Middle frontal gyrus (tissue), 1 donor: ENCODE measurements around the gene UCHL1.

Experiments used
- DNase-seq: peaks from one replicate; pipeline ENCODE4 v3.0.0-alpha.2; 2015; ENCODE audit warnings: low spot score; ENCODE audit errors: extremely low spot score

Gene UCHL1

DNA sequence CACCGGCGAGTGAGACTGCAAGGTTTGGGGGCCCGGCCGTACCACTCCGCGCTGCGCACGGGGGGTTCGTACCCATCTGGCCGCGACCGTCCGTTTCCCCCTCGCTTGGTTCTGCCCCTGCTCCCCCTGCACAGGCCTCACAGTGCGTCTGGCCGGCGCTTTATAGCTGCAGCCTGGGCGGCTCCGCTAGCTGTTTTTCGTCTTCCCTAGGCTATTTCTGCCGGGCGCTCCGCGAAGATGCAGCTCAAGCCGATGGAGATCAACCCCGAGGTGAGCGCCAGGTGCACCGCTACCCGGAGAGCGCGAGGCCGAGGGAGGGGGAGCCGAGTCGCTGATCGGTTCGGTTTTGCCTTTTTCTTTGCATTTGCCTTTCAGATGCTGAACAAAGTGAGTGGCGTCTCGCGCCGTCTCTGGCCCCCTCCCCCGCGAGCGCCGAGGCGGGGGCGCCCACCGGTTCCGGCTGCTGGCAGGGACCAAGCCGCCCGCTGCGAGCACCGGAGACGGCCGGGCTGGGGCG, at the start of gene UCHL1:
Gene UCHL1 (plus strand): TSS at position 189 of the 517 bp plus-strand sequence. CDS start 49 bp downstream, at position 238.
- peak; percentile 69 for DNase-seq

DNA sequence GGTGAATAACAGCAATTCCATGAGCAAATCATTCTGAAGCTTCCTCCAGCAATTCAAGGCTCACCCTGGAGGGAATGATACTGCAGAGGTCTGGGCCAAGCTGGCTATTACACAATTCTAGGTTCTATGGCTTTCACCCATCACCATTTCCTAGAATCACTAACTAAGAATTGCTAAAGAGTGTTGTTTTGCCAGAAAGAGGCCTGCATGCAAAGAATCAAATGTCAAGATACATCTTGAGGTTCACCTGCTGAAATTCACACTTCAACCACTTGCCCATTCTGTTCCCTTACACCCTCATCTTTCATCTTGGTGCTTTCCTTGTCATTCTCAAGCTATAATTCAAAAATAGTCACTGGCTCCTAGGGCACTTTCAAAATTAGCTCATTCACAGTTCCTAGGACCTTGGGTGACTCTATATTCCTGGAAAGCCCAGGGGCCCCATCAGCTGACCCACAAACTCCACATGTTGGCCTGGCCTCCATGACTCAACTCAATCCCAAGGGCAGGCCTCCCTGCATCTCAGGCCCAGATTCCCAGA, 49.4 kb upstream of the UCHL1 start:
- no peak for DNase-seq

DNA sequence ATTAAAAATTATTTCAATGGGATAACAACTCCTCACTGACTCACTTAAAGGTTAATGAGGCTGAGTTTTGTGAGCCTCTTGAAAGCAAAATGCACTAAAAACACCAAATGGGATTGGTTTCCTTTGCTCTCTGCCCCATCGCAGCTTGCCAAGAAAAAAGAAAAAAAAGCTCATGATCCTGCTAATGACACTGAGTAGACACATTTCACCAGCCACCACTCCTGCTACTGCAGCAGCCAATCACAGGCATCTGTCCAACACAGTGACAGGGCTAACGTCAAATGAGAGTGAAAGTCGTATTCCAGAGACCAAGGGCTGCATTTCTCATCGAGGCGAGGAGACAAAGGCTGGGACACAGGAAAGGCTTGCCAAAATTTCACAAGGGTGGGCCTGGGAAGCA, 47.5 kb upstream of the UCHL1 start:
- DNase-seq = no peak

DNA sequence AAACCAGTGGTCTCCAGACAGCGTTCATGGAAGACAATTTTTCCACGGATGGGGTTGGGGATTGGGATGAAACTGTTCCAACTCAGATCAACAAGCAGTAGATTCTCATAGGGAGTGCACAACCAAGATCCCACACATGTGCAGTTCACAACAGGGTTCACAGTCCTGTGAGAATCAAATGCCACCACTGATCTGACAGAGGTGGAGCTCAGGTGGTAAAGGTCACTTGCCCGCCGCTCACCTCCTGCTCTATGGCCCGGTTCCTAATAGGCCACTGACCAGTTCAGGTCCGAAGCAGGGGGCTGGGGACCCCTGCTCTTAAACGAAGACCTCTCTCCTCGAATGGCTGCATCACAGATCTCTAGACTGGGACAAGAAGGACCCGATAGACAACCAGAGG, 46.8 kb upstream of the UCHL1 start:
- DNase-seq = no peak

DNA sequence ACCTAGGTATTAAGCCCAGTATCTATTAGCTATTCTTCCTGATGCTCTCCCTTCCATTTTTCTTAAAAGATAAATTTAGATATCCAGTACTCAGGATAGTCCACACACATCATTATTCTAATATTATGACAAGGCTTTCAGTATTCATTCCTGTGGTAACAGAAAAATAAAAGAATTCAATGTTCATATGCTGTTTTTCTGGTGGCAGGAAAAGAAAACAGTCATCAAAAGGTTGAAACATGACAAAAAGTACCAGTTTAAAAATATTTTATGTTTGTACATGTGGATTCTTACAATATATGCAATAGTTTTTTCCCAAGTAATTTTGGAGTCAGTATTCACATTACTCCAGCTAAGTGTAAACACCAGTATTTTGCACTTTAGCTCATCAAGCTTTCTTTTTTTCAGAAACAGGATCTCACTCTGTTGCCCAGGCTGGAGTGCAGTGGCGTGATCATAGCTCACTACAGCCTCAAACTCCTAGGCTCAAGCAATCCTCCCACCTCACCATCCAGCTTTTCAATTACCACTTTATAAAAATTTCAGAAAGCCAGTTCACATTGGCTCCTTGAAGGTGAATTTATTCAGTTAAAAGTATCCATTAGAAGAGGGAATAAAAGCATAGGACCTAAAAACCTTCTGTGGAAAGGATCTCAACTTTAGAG, 44.6 kb upstream of the UCHL1 start:
- no peak for DNase-seq

DNA sequence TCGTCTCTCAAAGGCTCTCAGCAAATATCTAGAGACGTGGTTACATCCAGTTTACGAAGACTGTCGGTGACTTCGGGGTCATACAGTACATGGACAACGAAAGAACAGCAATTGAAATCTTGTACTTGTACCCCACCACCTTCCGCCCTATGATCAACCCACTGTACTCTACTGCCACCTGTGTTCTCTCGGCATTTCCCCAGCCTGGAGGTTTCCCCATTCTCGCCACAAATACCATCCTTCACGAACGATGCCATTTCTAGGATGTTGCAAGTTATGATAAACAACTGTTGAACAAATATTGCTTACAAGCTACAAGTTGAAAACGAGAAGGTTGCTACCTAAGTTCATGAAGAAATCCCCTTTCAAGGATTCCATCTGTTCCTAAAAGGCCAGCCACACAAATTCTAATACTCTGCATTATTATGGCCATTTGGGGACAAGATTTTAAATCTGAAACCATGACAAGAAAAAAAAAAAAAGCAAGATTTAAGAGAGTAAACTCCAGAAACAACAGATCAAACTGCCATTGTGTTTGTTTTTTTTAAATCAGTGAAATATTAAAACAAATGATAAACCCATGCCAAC, 44.0 kb upstream of the UCHL1 start:
- peak; percentile 42 for DNase-seq

DNA sequence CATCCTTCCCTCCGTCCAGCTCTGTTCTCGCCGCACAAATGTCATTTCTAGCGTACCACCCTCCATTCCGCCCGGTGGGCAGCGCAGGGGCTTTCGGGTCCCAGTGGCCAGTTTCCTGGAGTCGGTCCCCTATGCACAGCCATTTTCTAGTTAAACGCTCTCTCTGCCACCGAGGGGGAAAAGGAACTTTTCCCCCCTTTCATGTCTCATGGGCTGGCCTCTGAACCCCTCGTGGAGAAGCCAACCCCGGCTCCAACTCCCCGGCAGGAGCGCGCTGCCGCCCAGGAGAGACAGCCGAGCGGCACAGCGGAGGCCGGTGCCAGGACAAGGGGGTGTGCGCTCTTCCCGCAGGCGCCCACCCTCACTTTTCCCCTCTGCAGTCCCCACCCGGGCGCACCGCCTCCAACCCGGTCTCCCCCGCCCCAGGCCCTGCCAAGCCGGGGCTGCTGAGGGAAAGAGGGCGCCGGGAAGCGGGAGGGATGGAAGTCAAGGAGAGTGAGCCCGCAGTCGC, 43.0 kb upstream of the UCHL1 start:
- no peak for DNase-seq

DNA sequence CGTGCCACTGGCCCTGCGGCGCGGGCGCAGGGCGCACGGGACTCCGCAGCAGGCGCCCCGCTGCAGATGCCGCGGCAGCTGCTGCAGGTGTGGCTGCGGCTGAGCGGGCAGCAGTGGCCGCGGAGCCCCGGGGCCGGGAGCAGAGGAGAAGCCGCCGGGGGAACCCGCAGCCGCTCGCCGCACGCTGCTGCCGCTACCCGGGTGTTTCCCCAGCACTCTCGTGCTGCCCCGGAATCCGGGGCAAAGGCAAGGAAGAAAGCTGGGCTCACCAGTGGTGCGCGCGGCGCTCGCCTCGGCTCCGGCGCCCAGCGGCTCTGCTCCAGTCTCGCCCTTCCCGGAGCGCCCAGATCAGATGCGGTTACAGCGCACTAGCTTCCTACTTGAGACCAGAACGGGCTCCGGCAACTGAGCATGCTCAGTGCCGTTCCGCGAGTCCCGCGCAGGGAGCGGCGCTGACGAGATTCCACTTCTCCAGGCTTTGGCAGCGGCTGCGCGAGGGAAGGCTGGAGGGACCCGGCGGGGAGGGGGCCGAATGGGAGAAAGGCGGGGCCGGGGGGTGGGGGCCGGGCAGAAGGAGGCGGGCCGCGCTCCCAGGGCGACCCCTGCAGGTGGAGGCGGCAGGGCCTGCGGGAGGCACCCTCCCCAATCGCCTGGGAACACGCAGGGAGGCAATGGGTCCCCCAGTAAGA, 42.4 kb upstream of the UCHL1 start, which contains the start of gene APBB2:
Gene APBB2 (minus strand): TSS at position 407 of the 689 bp plus-strand sequence. CDS start 181,288 bp downstream, outside the sequence.
- peak; percentile 95 for DNase-seq

DNA sequence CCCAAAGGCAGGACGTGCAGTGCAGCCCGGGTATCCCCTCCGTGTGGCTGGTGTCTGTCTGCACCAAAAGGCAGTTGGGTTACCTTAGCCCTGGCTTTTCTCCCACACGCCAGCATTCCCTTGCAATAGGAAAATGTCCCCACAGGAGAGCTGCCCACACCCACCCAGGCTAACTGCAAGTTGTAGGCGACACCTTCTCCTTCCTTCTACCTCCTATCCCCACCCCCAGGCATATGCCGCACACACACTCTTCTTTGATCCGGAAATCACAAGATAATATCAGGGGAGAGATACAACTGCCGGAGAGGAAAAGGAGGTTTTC, 41.9 kb upstream of the UCHL1 start:
- DNase-seq = no peak

DNA sequence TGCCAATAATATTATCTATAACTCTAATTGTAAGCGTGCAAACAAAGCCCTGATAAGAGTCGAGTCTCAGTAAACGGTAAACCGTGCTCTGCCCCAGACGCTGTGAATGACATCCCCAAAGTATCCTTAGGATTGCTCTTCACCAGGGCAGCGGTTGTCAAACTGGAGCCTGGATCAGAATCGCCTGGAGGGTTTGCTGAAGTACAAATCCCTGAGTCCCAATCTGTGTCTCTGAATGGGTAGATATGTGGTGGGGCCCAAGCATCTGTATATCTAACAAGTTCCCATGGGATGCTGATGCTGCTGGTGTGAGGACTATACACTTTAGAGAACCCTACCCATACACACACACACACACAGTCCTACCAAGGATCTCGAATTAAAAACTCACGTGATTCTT, 41.6 kb upstream of the UCHL1 start:
- DNase-seq = no peak

DNA sequence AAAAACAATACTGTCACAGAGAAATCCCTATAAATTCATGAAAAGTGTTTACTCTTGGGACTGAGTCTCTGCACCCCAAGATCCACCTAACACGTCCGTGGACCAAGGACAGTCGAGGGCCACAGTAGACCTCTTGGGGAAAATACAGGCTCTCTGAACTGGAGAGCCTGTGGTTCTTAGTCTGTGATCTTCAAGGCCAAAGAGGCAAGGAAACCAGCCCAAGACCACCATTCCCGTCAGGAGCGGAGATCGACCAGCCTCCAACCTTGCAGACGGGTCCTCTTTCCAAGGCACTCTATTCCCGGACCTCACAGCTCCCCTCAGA, 40.8 kb upstream of the UCHL1 start:
- DNase-seq = no peak

DNA sequence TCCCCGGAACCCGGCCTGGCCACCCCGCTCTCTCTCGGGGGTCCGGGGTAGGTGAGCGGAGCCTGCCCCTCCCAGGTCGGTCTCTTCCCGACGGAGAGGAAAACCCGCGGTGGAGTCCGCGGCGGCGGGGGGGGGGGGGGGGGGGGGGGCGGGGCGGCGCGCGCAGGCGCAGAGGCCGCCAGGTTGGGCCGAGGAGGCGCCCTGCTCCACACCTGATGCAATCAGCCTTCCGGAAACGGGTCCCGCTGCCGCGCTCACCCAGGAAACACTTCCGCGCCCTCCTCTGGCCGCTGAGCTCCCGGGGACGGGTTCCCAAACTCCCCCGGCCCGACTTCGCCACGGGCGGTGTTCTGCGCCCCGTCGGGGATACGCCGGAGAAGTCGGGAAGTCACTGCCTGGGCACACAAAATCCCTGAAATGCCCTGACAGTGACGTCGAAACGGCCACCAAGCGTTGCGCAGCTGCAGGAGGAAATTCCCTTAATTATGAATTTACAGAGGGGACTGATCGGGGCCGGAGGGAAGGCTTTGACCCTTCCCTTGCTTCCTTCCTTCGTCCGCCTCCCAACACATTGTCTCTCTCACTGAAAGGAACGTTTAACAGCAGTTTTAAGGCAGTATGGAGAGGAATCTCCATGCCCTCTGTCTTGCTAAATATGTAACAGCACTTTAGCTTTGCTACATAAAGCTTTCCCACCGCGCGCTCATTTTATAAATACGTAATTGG, 40.3 kb upstream of the UCHL1 start:
- DNase-seq = no peak

DNA sequence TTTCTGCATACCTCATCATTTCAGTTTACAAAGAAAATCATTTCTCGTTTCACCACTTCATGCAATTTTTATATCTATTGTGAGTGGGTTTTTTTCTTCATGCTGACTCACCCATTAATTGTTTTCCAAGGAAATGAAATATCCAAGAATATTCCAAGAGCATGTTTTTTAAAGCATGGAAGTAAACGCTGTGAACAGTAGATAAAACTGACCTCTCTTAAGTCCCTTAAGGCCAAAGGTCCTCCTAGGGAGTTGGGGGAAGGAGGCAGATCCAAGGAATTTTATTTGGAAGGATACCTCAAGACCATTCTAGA, 39.8 kb upstream of the UCHL1 start:
- DNase-seq = no peak

DNA sequence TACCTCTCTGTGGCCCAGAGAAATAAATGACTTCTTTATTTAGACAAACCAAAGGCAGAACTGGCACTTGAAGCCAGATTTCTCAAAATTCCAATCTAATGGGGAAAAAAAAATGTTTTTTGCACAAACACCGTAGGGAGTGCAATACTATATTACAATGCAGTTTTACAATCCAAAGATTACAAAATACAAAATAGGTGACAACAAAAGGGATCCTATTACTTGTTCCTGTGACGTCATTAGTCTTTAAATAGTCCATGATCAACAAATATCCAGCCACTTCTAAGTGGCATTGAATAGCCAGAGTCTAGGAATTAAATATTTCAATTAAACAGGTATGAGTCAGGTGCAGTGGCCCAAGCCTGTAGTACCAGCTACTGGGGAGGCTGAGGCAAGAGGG, 39.4 kb upstream of the UCHL1 start:
- DNase-seq = no peak

DNA sequence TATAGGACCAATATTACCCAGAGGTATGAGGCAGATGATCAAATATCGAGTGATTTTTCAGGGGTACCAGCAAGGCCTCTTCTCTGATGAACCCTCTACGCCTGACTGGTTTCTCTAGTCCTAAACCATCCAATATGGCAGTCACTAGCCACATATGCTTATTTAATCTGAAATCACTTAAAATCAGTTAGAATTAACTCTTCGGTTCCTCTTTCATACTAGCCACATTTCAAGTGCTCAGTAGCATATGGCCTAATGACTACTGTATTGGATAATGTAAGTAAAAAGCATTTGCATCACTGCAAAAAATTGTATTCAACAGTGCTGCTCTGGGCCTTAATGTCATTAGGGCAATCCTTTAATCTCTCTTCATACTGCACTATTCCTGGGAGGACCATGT, 38.0 kb upstream of the UCHL1 start:
- no peak for DNase-seq

DNA sequence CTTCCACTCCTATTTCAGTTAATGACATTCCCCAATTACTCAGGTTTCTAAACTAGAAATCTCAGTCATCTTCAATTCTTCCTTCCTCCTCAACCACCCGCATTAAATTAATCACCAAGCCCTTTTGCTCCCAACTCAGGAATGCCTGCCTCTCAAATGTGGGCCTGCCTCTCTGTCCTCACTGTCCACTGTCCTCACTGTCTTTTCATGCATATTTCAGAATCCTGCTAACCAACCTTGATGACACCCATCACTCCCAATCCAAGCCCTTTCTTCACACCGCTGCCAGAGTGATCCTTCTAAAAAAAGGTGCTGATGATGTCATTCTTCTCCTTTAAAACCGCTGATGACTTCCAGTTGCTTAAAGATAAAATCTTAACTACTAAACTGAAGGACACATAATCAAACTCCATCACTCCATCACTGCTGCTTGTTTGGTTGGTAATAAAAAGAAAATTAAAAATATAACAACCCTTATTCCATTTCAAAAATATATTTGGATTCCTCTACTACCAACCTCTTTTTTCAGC, 37.2 kb upstream of the UCHL1 start:
- no peak for DNase-seq

DNA sequence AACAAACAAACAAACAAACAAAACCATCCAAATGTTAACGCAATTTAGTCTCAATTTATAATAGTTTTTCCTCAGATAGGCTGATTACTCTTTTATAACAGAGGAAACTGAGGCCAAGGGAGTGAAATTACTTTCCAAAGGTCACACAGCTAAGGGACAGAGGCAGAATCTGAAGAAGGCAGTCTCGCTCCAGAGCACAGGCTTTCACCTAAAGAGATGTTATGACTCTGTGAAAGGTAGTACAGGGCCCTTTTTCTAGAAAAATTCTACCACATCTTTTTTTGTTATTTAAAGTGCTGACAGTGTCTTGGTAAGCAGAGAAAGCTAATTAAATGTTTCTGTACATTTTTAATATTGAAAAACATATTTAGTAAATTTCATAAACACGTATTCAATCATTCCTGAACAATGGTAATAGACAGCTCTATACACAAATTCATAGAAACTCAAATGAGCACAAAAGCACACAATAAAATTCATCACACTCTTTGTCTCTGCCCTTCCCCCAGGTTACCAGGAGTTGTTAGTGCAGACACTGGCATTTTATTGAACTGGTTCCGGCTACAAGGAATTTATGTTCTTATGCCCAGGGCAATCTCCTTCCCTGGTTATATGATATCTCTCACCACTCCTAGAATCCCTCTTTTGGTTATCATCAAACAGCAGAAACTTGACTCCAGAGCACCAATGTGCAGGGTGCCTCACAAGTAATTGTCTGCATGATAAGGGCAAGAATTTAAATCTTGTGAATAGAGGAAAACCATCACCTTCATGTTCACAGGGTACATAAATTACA, 34.7 kb upstream of the UCHL1 start:
- no peak for DNase-seq

DNA sequence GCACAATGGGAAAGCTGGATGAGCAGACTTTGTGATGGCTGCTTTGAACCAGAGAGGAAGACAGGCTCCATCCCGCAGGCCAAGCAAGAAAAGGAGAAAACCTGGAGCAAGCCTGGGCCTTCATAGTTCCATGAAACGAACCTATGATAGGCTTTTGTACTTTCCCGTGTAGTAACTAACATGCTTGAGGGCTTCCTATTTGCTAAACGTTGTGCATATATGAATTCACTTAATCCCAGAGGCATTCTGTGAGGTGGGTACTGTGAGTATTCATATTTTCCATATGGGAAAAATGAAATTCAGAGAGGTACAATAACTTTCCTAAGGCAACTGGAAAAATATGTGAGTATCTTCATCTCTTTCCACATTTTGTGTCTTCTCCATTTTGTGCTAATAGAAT, 28.8 kb upstream of the UCHL1 start:
- no peak for DNase-seq

DNA sequence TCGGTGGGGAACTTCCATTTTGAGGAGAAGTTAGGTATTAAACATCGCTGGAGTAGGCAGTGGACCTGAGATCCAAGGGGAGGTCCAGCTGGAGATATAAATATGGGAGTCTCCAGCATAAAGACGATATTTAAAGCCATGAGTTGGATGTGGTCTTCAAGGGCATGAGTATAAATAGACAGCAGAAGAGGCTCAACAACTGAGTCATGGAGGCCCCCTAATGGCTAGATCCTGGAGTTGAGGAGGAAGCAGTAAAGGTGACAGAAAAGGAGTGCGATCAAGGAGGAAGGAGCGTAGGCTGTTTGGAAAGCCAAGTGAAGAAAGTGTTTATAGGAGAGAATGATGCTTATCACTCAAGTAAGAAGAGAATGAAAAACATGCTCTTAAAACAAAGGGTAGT, 24.3 kb upstream of the UCHL1 start:
- DNase-seq = no peak

DNA sequence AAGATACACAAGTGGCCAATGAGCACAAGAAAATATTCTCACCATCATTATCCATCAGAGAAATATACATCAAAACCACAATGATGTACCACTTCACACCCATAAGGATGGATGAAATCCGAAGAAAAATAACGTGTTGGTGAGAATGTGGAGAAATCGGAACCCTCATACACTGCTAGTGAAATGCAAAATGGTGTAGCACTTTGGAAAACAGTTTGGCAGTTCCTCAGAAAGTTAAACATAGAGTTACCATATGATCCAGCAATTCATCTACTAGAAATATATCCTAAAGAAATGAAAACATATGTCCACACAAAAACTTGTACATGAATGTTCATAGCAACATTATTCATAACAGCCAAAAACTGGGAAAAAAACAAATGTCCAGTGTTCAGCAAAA, 23.9 kb upstream of the UCHL1 start:
- DNase-seq = no peak

DNA sequence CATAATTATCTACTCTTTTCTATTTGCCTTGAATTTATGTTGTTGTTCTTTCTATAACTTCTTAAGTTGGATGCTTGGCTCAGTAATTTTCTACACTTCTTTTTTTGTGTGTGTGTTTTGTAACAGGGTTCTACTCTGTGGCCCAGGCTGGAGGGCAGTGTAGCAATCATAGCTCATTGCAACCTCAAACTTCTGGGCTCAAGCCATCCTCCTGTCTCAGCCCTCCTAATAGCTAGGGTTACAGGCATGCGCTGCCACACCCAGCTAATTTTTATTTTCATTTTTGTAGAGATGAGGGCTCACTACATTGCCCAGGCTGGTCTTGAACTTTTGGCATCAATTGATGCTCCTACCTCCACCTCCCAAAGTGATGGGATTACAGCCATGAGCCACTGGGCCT, 20.7 kb upstream of the UCHL1 start:
- DNase-seq = no peak
